H9 (cell line): ENCODE data around the gene NDUFV3. TPM values are rescaled to one million over a fixed set of nuclear protein-coding genes. Genes with fewer than 3 reads are reported as not detected.
A peak's percentile ranks its signal among the peaks of the same experiment; 100 is the strongest.
"Not testable (repeated sequence)": the region's sequence is repeated elsewhere in the genome, so short reads cannot be mapped to it uniquely, and the experiment has no call there.

Experiments used
- DNase-seq: peaks from one replicate; pipeline ENCODE4 v3.0.0-alpha.2; 2017
- H2AFZ ChIP-seq: one replicate; pipeline ENCODE4 v1.6.1; 2013; ENCODE audit warnings: mild to moderate bottlenecking, low read length, control low read depth, moderate library complexity
- H2AK5ac ChIP-seq: 2 replicates; pipeline ENCODE4 v1.6.1; 2013; ENCODE audit warnings: low read length, control low read depth, mixed read lengths; ENCODE audit not compliant: insufficient read length
- H2BK120ac ChIP-seq: one replicate; pipeline ENCODE4 v1.6.1; 2013; ENCODE audit warnings: low read depth, mild to moderate bottlenecking, low read length, control low read depth, inconsistent platforms; ENCODE audit not compliant: poor library complexity, severe bottlenecking
- H2BK12ac ChIP-seq: 2 replicates; pipeline ENCODE4 v1.6.1; 2013; ENCODE audit warnings: low read length, control low read depth, mixed read lengths, low read depth; ENCODE audit not compliant: insufficient read length
- H2BK15ac ChIP-seq: 2 replicates; pipeline ENCODE4 v1.6.1; 2013; ENCODE audit warnings: low read depth, low read length, control low read depth
- H2BK20ac ChIP-seq: one replicate; pipeline ENCODE4 v1.6.1; 2013; ENCODE audit warnings: low read depth, mild to moderate bottlenecking, low read length, control low read depth, inconsistent platforms; ENCODE audit not compliant: poor library complexity, severe bottlenecking
- H2BK5ac ChIP-seq: 2 replicates; pipeline ENCODE4 v1.6.1; 2013; ENCODE audit warnings: low read length, control low read depth, mixed read lengths; ENCODE audit not compliant: insufficient read length
- H3K14ac ChIP-seq: 2 replicates; pipeline ENCODE4 v1.6.1; 2013; ENCODE audit warnings: low read length, control low read depth; ENCODE audit not compliant: insufficient read depth
- H3K18ac ChIP-seq: 2 replicates; pipeline ENCODE4 v1.6.1; 2013; ENCODE audit warnings: low read depth, mild to moderate bottlenecking, mixed read lengths, low read length, control low read depth; ENCODE audit not compliant: insufficient read length
- H3K23ac ChIP-seq: 2 replicates; pipeline ENCODE4 v1.6.1; 2013; ENCODE audit warnings: low read length, control low read depth, mixed read lengths, low read depth; ENCODE audit not compliant: insufficient read length
- H3K23me2 ChIP-seq: 2 replicates; pipeline ENCODE4 v1.6.1; 2013; ENCODE audit warnings: low read depth, mild to moderate bottlenecking, mixed read lengths, low read length, control low read depth; ENCODE audit not compliant: insufficient read length, poor library complexity, severe bottlenecking
- H3K27ac ChIP-seq: 2 replicates; pipeline ENCODE4 v1.5.1; 2013; ENCODE audit warnings: low read length, control low read depth, mixed read lengths, low read depth; ENCODE audit not compliant: insufficient read length
- H3K27me3 ChIP-seq: 2 replicates; pipeline ENCODE4 v1.6.1; 2013; ENCODE audit warnings: low read length, control low read depth, inconsistent platforms; ENCODE audit not compliant: insufficient read depth
- H3K4ac ChIP-seq: 2 replicates; pipeline ENCODE4 v1.6.1; 2013; ENCODE audit warnings: low read depth, mild to moderate bottlenecking, control low read depth, inconsistent platforms, low read length, moderate library complexity
- H3K4me1 ChIP-seq: 2 replicates; pipeline ENCODE4 v1.6.1; 2013; ENCODE audit warnings: low read length, control low read depth, inconsistent platforms; ENCODE audit not compliant: insufficient read depth
- H3K4me2 ChIP-seq: 2 replicates; pipeline ENCODE4 v1.6.1; 2013; ENCODE audit warnings: low read length, control low read depth, mixed read lengths; ENCODE audit not compliant: insufficient read length, insufficient read depth
- H3K56ac ChIP-seq: 2 replicates; pipeline ENCODE4 v1.6.1; 2013; ENCODE audit warnings: low read depth, mild to moderate bottlenecking, mixed read lengths, low read length, control low read depth; ENCODE audit not compliant: insufficient read length
- H3K79me1 ChIP-seq: 2 replicates; pipeline ENCODE4 v1.6.1; 2013; ENCODE audit warnings: low read depth, mild to moderate bottlenecking, moderate library complexity, low read length, control low read depth, inconsistent platforms; ENCODE audit not compliant: insufficient read depth, poor library complexity, severe bottlenecking
- H3K79me2 ChIP-seq: 2 replicates; pipeline ENCODE4 v1.6.1; 2013; ENCODE audit warnings: low read length, control low read depth, inconsistent platforms; ENCODE audit not compliant: insufficient read depth
- H3K9ac ChIP-seq: 2 replicates; pipeline ENCODE4 v1.6.1; 2013; ENCODE audit warnings: low read length, control low read depth, mixed read lengths; ENCODE audit not compliant: insufficient read length; ENCODE audit errors: extremely low read depth
- H3K9me3 ChIP-seq: one replicate; pipeline ENCODE4 v1.6.1; 2013; ENCODE audit warnings: low read depth, low read length, inconsistent platforms; ENCODE audit not compliant: control insufficient read depth
- H3T11ph ChIP-seq: one replicate; pipeline ENCODE4 v1.6.1; 2013; ENCODE audit warnings: mild to moderate bottlenecking, low read length, control low read depth, inconsistent platforms
- H4K20me1 ChIP-seq: one replicate; pipeline ENCODE4 v1.6.1; 2013; ENCODE audit not compliant: control insufficient read depth, insufficient read length, insufficient read depth
- H4K5ac ChIP-seq: 2 replicates; pipeline ENCODE4 v1.6.1; 2013; ENCODE audit warnings: low read depth, mild to moderate bottlenecking, mixed read lengths, low read length, control low read depth; ENCODE audit not compliant: insufficient read length
- H4K8ac ChIP-seq: replicated peaks from 2 replicates; pipeline ENCODE4 v1.6.1; 2013; ENCODE audit warnings: low read length, control low read depth, mixed read lengths, low read depth; ENCODE audit not compliant: insufficient read length
- H4K91ac ChIP-seq: 2 replicates; pipeline ENCODE4 v1.6.1; 2013; ENCODE audit warnings: low read depth, mild to moderate bottlenecking, moderate library complexity, mixed read lengths, low read length, control low read depth; ENCODE audit not compliant: insufficient read length
- H3K27ac Mint-ChIP-seq, 3 experiments: 2 replicates in 2 of 3; 3 replicates in 1 of 3; pipeline ENCODE4 v1.8.0; 2020 to 2021; ENCODE audit warnings: mixed read lengths in 3 of 3, mild to moderate bottlenecking in 1 of 3, moderate library complexity in 1 of 3
- H3K27me3 Mint-ChIP-seq: 2 replicates; pipeline ENCODE4 v1.8.0; 2021; ENCODE audit warnings: low read depth, mild to moderate bottlenecking, moderate library complexity, mixed read lengths
- H3K36me3 Mint-ChIP-seq, 3 experiments: 2 replicates in 2 of 3; 3 replicates in 1 of 3; pipeline ENCODE4 v1.8.0; 2020 to 2021; ENCODE audit warnings: low read depth in 3 of 3, mixed read lengths in 3 of 3; ENCODE audit not compliant: insufficient read depth in 1 of 3
- H3K4me1 Mint-ChIP-seq, 2 experiments: 2 replicates each; pipeline ENCODE4 v1.8.0; 2020; ENCODE audit warnings: mixed read lengths in 2 of 2
- H3K4me3 Mint-ChIP-seq, 2 experiments: 2 replicates in 1 of 2; 3 replicates in 1 of 2; pipeline ENCODE4 v1.8.0; 2020 to 2021; ENCODE audit warnings: mild to moderate bottlenecking in 2 of 2, mixed read lengths in 2 of 2, moderate library complexity in 1 of 2
- H3K9me3 Mint-ChIP-seq, 2 experiments: 2 replicates in 1 of 2; 3 replicates in 1 of 2; pipeline ENCODE4 v1.8.0; 2020; ENCODE audit warnings: mild to moderate bottlenecking in 2 of 2, mixed read lengths in 2 of 2, moderate library complexity in 1 of 2
- WGBS: extraction: QIAGEN DNeasy Blood & Tissue Kit; methylation state at CpG from one replicate; pipeline ENCODE4 v1.1.7; 2013; ENCODE audit warnings: missing lambda C conversion rate, low lambda C conversion rate, mixed read lengths; ENCODE audit not compliant: insufficient read length; ENCODE audit errors: extremely low coverage; 5-methylcytosine and 5-hydroxymethylcytosine counted together
- total RNA-seq: library from RNA; stranded (reverse); gene quantifications from 2 replicates; pipeline ENCODE4 v1.2.1, GENCODE V29; 2021

The NDUFV3 gene
- total RNA-seq, 1 experiment from 2014 or later = 35.6 TPM

- H3K27ac ChIP-seq = peak overlapping the region; percentile 67
- peaks cover 67 to 69% of the 10 kb centered on the region in 2 experiments for H3K4me1 Mint-ChIP-seq
These were observed 43.3 kb downstream of the NDUFV3 start for GRCh38 chr21:42936360-42936759.

GRCh38 chr21:42937034-42937940 lies 44.2 kb downstream of the NDUFV3 start:
- Mint-ChIP-seq H3K4me1 (peaks cover 63 to 73% of the 10 kb centered on the region in 2 experiments), H3K27ac (peak overlapping the region; percentile 99 to 100 (median 99)), H3K4me3 (peak overlapping the region; percentile 19 to 68)
- H4K91ac ChIP-seq, H2BK120ac ChIP-seq, H2BK15ac ChIP-seq, H3K27me3 ChIP-seq, H2AK5ac ChIP-seq, H4K20me1 ChIP-seq, H3K23me2 ChIP-seq, H3K23ac ChIP-seq, H3K4me2 ChIP-seq, H2BK20ac ChIP-seq, H3K36me3 Mint-ChIP-seq, H2AFZ ChIP-seq, H3K9me3 ChIP-seq, H2BK12ac ChIP-seq, H3K79me1 ChIP-seq, H3K27me3 Mint-ChIP-seq, H3K9ac ChIP-seq, H4K8ac ChIP-seq, H3K4ac ChIP-seq, H3K79me2 ChIP-seq, H3K14ac ChIP-seq, H3K4me1 ChIP-seq, H3K9me3 Mint-ChIP-seq, H2BK5ac ChIP-seq, H3K56ac ChIP-seq, H3T11ph ChIP-seq, H4K5ac ChIP-seq: not testable (repeated sequence)
- WGBS = no CpG with 5 or more reads among the region's 16 CpGs
- peak overlapping the region; percentile 61 for H3K27ac ChIP-seq
- DNase-seq = peak; percentile 83
- peak overlapping the region; percentile 0 for H3K18ac ChIP-seq

More at GRCh38 chr21:42936360-42936759, 43.3 kb downstream of the NDUFV3 start:
- not testable (repeated sequence) for H2BK5ac ChIP-seq, H2AK5ac ChIP-seq, H4K91ac ChIP-seq, H2BK15ac ChIP-seq, H3K4me1 ChIP-seq, H2BK20ac ChIP-seq, DNase-seq, H3K36me3 Mint-ChIP-seq, H4K5ac ChIP-seq, H3K23me2 ChIP-seq, H3K18ac ChIP-seq, H3K79me2 ChIP-seq, H3K23ac ChIP-seq, H3K27me3 ChIP-seq, H3K4ac ChIP-seq, H3K27me3 Mint-ChIP-seq, H3K4me2 ChIP-seq, H4K8ac ChIP-seq, H3K9ac ChIP-seq, H3T11ph ChIP-seq, H3K9me3 Mint-ChIP-seq, H3K56ac ChIP-seq, H3K79me1 ChIP-seq, H4K20me1 ChIP-seq, H3K9me3 ChIP-seq, H2BK12ac ChIP-seq, H3K14ac ChIP-seq, H2AFZ ChIP-seq, H2BK120ac ChIP-seq
- WGBS = no CpG with 5 or more reads among the region's 5 CpGs
- Mint-ChIP-seq H3K4me3 (peak overlapping the region in 1 of 2 experiments; percentile 15; a peak in 1 of 5 replicates), H3K27ac (peak overlapping the region; percentile 99 to 100 (median 99))
